ENCODE results near the gene RAB3C.

- TF ChIP-seq CTCF (optimal IDR thresholded peaks at IDR 0.05 in 1 of 3, IDR thresholded peaks at IDR 0.05 in 1 of 3, conservative IDR thresholded peaks at IDR 0.05 in 1 of 3; ENCODE audit: extremely low read depth in 1 of 3, insufficient read depth in 2 of 3, low read length in 3 of 3) = no peak
- no peak for TF ChIP-seq EZH2 (IDR thresholded peaks at IDR 0.05; ENCODE audit: low read length)
These were observed 302.4 kb downstream of the RAB3C start for GRCh38 chr5:58885260-58885659.
